PC-3 (cell line): Measurements from ENCODE around the gene FLYWCH2. TPM values are rescaled to one million over a fixed set of nuclear protein-coding genes. Genes with fewer than 3 reads are reported as not detected.
A peak's percentile ranks its signal among the peaks of the same experiment; 100 is the strongest.

Experiments used
- ATAC-seq: fragments of 200-7000 bp; cut with Tn5 transposase; 2 replicates; pipeline ENCODE4 v1.9.1; 2020; ENCODE audit warnings: mild to moderate bottlenecking, moderate library complexity
- BruUV-seq: library from RNA; stranded (reverse); fragments of 400-500 nt; replicated peaks from 2 replicates; lab custom pipeline; 2021; lab: Mats Ljungman, UMichigan
- CTCF ChIA-PET: fragments of 300-600 bp; sonication (Branson Sonifier 250); formaldehyde crosslinking; loops from one replicate; lab custom pipeline; 2022; ENCODE audit warnings: antibody characterized with exemption; lab: Charles Lee
- POLR2A ChIA-PET: fragments of 300-600 bp; sonication (Branson Sonifier 250); formaldehyde crosslinking; loops from one replicate; lab custom pipeline; 2022; ENCODE audit warnings: antibody characterized with exemption; ENCODE audit not compliant: unreplicated experiment; lab: Charles Lee
- DNase-seq: peaks from one replicate; pipeline ENCODE4 v3.0.0-alpha.2; 2015
- H2AFZ ChIP-seq: fragments of 300-600 bp; sonication (generic); 2 replicates; pipeline ENCODE4 v1.6.0; 2016; ENCODE audit warnings: antibody characterized with exemption, low read length
- H3F3A ChIP-seq: fragments of 300-600 bp; sonication (generic); one replicate; pipeline ENCODE4 v1.6.0; 2017; ENCODE audit warnings: antibody characterized with exemption, low read length, control low read depth, mild to moderate bottlenecking; ENCODE audit not compliant: unreplicated experiment
- H3K27ac ChIP-seq: fragments of 300-600 bp; sonication (generic); 2 replicates; pipeline ENCODE4 v1.5.1; 2016; ENCODE audit warnings: mild to moderate bottlenecking, low read length
- H3K27me3 ChIP-seq: fragments of 300-600 bp; sonication (generic); 2 replicates; pipeline ENCODE4 v1.6.1; 2016; ENCODE audit warnings: low read length, mixed read lengths
- H3K36me3 ChIP-seq: fragments of 300-600 bp; sonication (generic); 2 replicates; pipeline ENCODE4 v1.6.1; 2016; ENCODE audit warnings: low read depth, mixed run types, low read length, mixed read lengths
- H3K4me1 ChIP-seq: fragments of 300-600 bp; sonication (generic); 2 replicates; pipeline ENCODE4 v1.5.1; 2016; ENCODE audit warnings: low read length; ENCODE audit not compliant: insufficient read depth
- H3K4me2 ChIP-seq: fragments of 300-600 bp; sonication (generic); 2 replicates; pipeline ENCODE4 v1.6.0; 2016; ENCODE audit warnings: low read length
- H3K4me3 ChIP-seq: fragments of 300-600 bp; sonication (generic); 2 replicates; pipeline ENCODE4 v1.5.1; 2016; ENCODE audit warnings: mild to moderate bottlenecking, low read length, mixed read lengths
- H3K79me2 ChIP-seq: fragments of 300-600 bp; sonication (generic); 2 replicates; pipeline ENCODE4 v1.6.1; 2017; ENCODE audit warnings: low read length, mixed read lengths
- H3K9ac ChIP-seq: fragments of 300-600 bp; sonication (generic); 2 replicates; pipeline ENCODE4 v1.6.0; 2016; ENCODE audit warnings: mild to moderate bottlenecking, low read length
- H3K9me2 ChIP-seq: fragments of 300-600 bp; sonication (generic); replicated peaks from 2 replicates; pipeline ENCODE4 v1.6.1; 2016; ENCODE audit warnings: mixed run types, low read length, mixed read lengths
- H3K9me3 ChIP-seq: fragments of 300-600 bp; sonication (generic); 2 replicates; pipeline ENCODE4 v1.6.1; 2016; ENCODE audit warnings: low read length, mixed read lengths
- H4K20me1 ChIP-seq: fragments of 300-600 bp; sonication (generic); 2 replicates; pipeline ENCODE4 v1.6.1; 2016; ENCODE audit warnings: low read length, mixed read lengths
- EZH2 ChIP-seq: fragments of 300-600 bp; sonication (generic); IDR thresholded peaks from one replicate; pipeline ENCODE4 v1.6.1; 2017; ENCODE audit warnings: antibody characterized with exemption, mild to moderate bottlenecking, low read length; ENCODE audit not compliant: unreplicated experiment
- EZH2phosphoT487 ChIP-seq: fragments of 300-600 bp; sonication (generic); IDR thresholded peaks from 2 replicates; pipeline ENCODE4 v1.6.1; 2018; ENCODE audit warnings: mild to moderate bottlenecking, antibody characterized with exemption, low read length, borderline replicate concordance
- intact Hi-C: fragments of 100-400 bp; cut with micrococcal nuclease; formaldehyde crosslinking; loops from 2 replicates; pipeline ENCODE4 v1.9.0; 2023
- total RNA-seq: library from RNA; depleted of rRNA; stranded (reverse); fragments of >200 nt; gene quantifications from 2 replicates; pipeline ENCODE4 v1.2.3, GENCODE V29; 2014
- TF ChIP-seq, protein P1 (sequence below): fragments of 300-600 bp; sonication (generic); conservative IDR thresholded peaks from 2 replicates; pipeline ENCODE4 v1.5.1; 2017; ENCODE audit warnings: antibody characterized with exemption, low read depth, mild to moderate bottlenecking, low read length

The FLYWCH2 gene
- total RNA-seq, 1 experiment from 2014 or later: 100 TPM

DNA sequence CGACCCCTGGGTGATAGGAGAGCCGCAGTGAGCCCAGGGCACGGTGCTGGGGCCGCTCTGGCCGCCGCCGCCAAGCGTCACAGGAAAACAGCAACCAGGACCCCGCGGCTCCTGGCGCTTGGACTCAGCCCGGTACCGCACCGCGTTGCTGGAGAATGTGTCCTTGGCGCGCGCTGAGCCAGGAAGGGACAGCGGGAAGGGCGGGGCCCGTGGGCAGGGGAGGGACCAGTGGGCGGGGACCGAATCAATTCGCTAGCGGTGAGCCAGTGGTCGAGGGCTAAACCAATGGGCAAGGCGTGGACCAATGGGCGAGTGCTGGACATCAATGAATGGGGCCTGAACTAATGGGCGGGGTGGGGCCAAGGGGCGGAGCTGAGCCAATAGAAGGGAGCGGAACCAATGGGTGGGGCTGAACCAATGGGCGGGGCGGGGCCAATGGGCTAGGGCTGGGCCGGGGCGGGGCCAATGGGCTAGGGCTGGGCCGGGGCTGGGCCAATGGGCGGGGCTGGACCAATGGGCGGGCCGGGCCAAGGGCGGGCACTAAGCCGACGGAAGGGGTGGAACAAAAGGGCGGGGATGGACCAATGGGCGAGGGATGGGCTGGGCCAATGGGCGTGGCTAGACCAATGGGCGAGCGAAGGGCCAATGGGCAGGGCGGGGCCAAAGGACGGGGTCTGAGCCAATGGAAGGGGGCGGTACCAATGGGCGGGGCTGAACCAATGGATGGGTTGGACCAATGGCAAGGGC, 22.4 kb downstream of the FLYWCH2 start:
- DNase-seq: peak; percentile 97

DNA sequence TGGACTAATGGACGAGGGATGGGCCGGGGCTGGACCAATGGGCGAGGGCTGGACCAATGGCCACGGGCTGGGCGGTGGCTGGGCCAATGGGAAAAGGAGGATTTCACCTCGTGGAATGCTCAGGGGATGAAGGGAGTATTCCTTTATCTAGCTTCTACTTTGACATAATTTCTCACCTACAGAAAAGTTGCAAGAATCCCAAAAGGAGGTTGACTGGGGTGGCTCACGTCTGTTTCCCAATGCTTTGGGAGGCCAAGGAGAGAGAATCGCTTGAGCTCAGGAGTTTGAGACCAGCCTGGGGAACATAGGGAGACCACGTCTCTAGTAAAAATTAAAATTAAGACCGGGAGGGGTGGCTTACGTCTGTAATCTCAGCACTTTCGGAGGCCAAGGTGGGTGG, 23.0 kb downstream of the FLYWCH2 start:
- ChIA-PET POLR2A (interaction anchor here (0.6 kb wide), 1 partner anchor 70 kb away, joined by 3 read pairs; no protein-coding TSS in a partner anchor), CTCF (interaction anchor here (0.6 kb wide), 2 partner anchors 13 to 21 kb away, joined by 3 read pairs; no protein-coding TSS in a partner anchor)
- no peaks in the 10 kb centered on the region for H3K79me2 ChIP-seq
- intact Hi-C loops: loop anchor here (1.0 to 10.0 kb wide), 3 partner anchors 13 to 59 kb away; partner anchors contain the start of genes FLYWCH2, KREMEN2 and PAQR4
- no peaks in the 10 kb centered on the region for H3K36me3 ChIP-seq
- H3K9me2 ChIP-seq: no peaks in the 10 kb centered on the region
- peak overlapping the region; percentile 73 for H3K4me2 ChIP-seq
- H3F3A ChIP-seq: no peaks in the 10 kb centered on the region
- TF ChIP-seq EZH2phosphoT487: no peak
- TF ChIP-seq, protein P1, sequence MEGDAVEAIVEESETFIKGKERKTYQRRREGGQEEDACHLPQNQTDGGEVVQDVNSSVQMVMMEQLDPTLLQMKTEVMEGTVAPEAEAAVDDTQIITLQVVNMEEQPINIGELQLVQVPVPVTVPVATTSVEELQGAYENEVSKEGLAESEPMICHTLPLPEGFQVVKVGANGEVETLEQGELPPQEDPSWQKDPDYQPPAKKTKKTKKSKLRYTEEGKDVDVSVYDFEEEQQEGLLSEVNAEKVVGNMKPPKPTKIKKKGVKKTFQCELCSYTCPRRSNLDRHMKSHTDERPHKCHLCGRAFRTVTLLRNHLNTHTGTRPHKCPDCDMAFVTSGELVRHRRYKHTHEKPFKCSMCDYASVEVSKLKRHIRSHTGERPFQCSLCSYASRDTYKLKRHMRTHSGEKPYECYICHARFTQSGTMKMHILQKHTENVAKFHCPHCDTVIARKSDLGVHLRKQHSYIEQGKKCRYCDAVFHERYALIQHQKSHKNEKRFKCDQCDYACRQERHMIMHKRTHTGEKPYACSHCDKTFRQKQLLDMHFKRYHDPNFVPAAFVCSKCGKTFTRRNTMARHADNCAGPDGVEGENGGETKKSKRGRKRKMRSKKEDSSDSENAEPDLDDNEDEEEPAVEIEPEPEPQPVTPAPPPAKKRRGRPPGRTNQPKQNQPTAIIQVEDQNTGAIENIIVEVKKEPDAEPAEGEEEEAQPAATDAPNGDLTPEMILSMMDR: no peak
- TF ChIP-seq EZH2: no peak
- ATAC-seq (peak; percentile 76), DNase-seq (no peak)
- peaks cover 17% of the 10 kb centered on the region for H3K4me1 ChIP-seq
- H3K9me3 ChIP-seq: no peaks in the 10 kb centered on the region
- no TSS peak for BruUV-seq
- no peak overlapping the region for H3K9ac ChIP-seq
- no peak overlapping the region for H3K27ac ChIP-seq
- no peak overlapping the region for H3K4me3 ChIP-seq
- no peaks in the 10 kb centered on the region for H4K20me1 ChIP-seq
- no peak overlapping the region for H2AFZ ChIP-seq
- H3K27me3 ChIP-seq: no peaks in the 10 kb centered on the region

More for the DNA sequence above, 22.4 kb downstream of the FLYWCH2 start:
- intact Hi-C loops: loop anchor here (1.0 to 10.0 kb wide), 3 partner anchors 14 to 59 kb away; partner anchors contain the start of genes FLYWCH2, KREMEN2 and PAQR4
- Histone ChIP-seq H3K27ac (peak overlapping the region; percentile 43), H3K4me3 (peak overlapping the region; percentile 87), H4K20me1 (no peaks in the 10 kb centered on the region), H3K9ac (peak overlapping the region; percentile 88), H3K4me1 (peaks cover 12% of the 10 kb centered on the region), H3K9me3 (no peaks in the 10 kb centered on the region), H3F3A (no peaks in the 10 kb centered on the region), H3K9me2 (no peaks in the 10 kb centered on the region), H3K79me2 (no peaks in the 10 kb centered on the region), H3K4me2 (peak overlapping the region; percentile 100), H3K27me3 (no peaks in the 10 kb centered on the region), H2AFZ (no peak overlapping the region), H3K36me3 (no peaks in the 10 kb centered on the region)
- no TSS peak for BruUV-seq
- ChIA-PET POLR2A (interaction anchor here (0.6 kb wide), 1 partner anchor 69 kb away, joined by 3 read pairs; no protein-coding TSS in a partner anchor), CTCF (interaction anchor here (0.6 kb wide), 3 partner anchors 14 to 67 kb away, joined by 3 to 4 read pairs (median 3); no protein-coding TSS in a partner anchor)
- peak; percentile 74 for ATAC-seq
- no peak for TF ChIP-seq EZH2
- TF ChIP-seq, protein P1: no peak
- no peak for TF ChIP-seq EZH2phosphoT487
